ENCODE results near the gene CRB3.

GRCh38 chr19:6443986-6444385, 20.1 kb upstream of the CRB3 start:
- TF ChIP-seq, protein P1, sequence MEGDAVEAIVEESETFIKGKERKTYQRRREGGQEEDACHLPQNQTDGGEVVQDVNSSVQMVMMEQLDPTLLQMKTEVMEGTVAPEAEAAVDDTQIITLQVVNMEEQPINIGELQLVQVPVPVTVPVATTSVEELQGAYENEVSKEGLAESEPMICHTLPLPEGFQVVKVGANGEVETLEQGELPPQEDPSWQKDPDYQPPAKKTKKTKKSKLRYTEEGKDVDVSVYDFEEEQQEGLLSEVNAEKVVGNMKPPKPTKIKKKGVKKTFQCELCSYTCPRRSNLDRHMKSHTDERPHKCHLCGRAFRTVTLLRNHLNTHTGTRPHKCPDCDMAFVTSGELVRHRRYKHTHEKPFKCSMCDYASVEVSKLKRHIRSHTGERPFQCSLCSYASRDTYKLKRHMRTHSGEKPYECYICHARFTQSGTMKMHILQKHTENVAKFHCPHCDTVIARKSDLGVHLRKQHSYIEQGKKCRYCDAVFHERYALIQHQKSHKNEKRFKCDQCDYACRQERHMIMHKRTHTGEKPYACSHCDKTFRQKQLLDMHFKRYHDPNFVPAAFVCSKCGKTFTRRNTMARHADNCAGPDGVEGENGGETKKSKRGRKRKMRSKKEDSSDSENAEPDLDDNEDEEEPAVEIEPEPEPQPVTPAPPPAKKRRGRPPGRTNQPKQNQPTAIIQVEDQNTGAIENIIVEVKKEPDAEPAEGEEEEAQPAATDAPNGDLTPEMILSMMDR (IDR thresholded peaks at IDR 0.05), result no peak
- no peak for TF ChIP-seq POLR2A (IDR thresholded peaks at IDR 0.05)

Data from lower leg skin (tissue), 3 donors.